Effector memory CD8-positive, alpha-beta T cell (primary cell): ENCODE measurements around the gene PROB1.
"Not testable (repeated sequence)": the region's sequence is repeated elsewhere in the genome, so short reads cannot be mapped to it uniquely, and the experiment has no call there.

Experiments
- ATAC-seq: fragments of 150-1000 bp; cut with Tn5 transposase; replicated peaks from 2 replicates; pipeline ENCODE4 v1.10.0; 2021; ENCODE audit warnings: mild to moderate bottlenecking, moderate library complexity
- DNase-seq, 3 experiments: peaks; one replicate each; pipeline ENCODE4 v3.0.0; 2021
- H3K27ac Mint-ChIP-seq, 2 donors: one replicate each; pipeline ENCODE4 v1.8.0; 2022; ENCODE audit warnings: mild to moderate bottlenecking in 2 of 2, mixed read lengths in 2 of 2, moderate library complexity in 2 of 2
- H3K27me3 Mint-ChIP-seq, 2 donors: one replicate each; pipeline ENCODE4 v1.8.0; 2022; ENCODE audit warnings: mixed read lengths in 2 of 2
- H3K36me3 Mint-ChIP-seq: one replicate; pipeline ENCODE4 v1.8.0; 2022; ENCODE audit warnings: mild to moderate bottlenecking, moderate library complexity, mixed read lengths; ENCODE audit not compliant: insufficient read depth
- H3K4me1 Mint-ChIP-seq, 2 donors: one replicate each; pipeline ENCODE4 v1.8.0; 2022; ENCODE audit warnings: low read depth in 2 of 2, mixed read lengths in 2 of 2
- H3K4me3 Mint-ChIP-seq, 2 donors: one replicate each; pipeline ENCODE4 v1.8.0; 2022; ENCODE audit warnings: mild to moderate bottlenecking in 2 of 2, mixed read lengths in 2 of 2, moderate library complexity in 2 of 2
- H3K9me3 Mint-ChIP-seq, 2 donors: one replicate each; pipeline ENCODE4 v1.8.0; 2022; ENCODE audit warnings: mixed read lengths in 2 of 2
- total RNA-seq, 9 experiments: gene quantifications; one replicate each; lab custom pipeline; 2026; lab: John Stamatoyannopoulos, UW

The PROB1 gene, protein sequence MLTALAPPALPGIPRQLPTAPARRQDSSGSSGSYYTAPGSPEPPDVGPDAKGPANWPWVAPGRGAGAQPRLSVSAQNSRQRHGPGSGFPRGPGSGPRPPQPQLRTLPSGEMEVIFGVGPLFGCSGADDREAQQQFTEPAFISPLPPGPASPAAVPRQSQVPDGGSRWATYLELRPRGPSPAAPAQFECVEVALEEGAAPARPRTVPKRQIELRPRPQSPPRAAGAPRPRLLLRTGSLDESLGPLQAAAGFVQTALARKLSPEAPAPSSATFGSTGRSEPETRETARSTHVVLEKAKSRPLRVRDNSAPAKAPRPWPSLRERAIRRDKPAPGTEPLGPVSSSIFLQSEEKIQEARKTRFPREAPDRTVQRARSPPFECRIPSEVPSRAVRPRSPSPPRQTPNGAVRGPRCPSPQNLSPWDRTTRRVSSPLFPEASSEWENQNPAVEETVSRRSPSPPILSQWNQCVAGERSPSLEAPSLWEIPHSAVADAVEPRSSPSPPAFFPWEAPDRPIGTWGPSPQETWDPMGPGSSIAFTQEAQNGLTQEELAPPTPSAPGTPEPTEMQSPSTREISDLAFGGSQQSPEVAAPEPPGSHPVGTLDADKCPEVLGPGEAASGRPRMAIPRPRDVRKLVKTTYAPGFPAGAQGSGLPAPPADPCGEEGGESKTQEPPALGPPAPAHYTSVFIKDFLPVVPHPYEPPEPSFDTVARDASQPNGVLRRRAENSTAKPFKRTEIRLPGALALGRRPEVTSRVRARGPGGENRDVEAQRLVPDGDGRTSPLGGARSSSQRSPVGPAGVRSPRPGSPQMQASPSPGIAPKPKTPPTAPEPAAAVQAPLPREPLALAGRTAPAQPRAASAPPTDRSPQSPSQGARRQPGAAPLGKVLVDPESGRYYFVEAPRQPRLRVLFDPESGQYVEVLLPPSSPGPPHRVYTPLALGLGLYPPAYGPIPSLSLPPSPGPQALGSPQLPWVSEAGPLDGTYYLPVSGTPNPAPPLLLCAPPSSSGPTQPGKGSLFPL
- total RNA-seq = 2.0 to 8.5 (median 4.6) reads per million in 9 experiments

DNA sequence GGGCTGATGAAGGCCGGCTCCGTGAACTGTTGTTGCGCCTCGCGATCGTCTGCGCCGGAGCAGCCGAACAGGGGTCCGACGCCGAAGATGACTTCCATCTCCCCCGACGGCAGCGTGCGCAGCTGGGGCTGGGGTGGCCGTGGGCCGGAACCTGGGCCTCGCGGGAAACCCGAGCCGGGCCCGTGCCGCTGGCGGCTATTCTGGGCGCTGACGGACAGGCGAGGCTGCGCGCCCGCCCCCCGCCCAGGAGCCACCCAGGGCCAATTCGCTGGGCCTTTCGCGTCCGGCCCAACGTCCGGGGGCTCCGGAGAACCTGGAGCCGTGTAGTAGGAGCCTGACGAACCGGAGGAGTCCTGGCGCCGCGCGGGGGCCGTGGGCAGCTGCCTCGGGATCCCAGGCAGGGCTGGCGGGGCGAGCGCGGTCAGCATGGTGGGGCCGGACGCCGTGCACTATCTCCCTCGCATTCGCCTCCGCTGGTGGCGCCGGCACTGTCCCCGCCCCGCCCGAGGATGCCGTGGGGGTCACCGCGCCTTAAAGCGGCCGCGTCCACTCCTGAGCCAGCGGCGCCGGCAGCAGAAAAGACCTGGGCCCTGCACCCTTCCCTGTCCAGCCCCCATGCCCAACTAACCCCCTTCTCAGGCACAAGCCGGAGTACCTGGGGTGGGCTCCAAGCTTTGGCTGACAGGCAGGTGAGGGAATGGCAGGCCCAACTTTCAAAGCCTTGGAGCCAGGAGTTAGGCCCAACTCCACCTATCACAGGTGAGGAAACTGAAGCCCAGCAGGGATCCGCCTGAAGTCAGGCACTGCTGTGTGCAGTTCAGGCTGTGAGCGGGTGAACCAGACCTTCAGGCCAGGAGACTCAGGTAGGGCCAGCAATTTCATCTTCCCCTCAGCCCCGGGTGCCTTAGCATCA, at the start of gene PROB1:
TSS of gene PROB1 (minus strand) at position 451 of the 913 bp plus-strand sequence. CDS start at position 428, 23 bp downstream.
- Mint-ChIP-seq H3K36me3 (peaks cover 4% of the 10 kb centered on the region), H3K27me3 (no peaks in the 10 kb centered on the region), H3K27ac (no peak within 1 kb of the TSS), H3K9me3 (no peaks in the 10 kb centered on the region), H3K4me3 (peak within 1 kb of the TSS; percentile 92 to 93), H3K4me1 (peaks cover 30 to 34% of the 10 kb centered on the region in 2 donors)
- no peak for ATAC-seq
- DNase-seq = no peak

GRCh38 chr5:139443831-139444453, 49.0 kb upstream of the PROB1 start:
- Mint-ChIP-seq H3K27me3 (no peaks in the 10 kb centered on the region), H3K27ac (peak overlapping the region; percentile 44 to 55), H3K36me3 (peaks cover 6% of the 10 kb centered on the region), H3K4me3 (no peak overlapping the region), H3K9me3 (no peaks in the 10 kb centered on the region), H3K4me1 (peaks cover 30 to 44% of the 10 kb centered on the region in 2 donors)
- peak; percentile 20 for ATAC-seq
- no peak for DNase-seq

DNA sequence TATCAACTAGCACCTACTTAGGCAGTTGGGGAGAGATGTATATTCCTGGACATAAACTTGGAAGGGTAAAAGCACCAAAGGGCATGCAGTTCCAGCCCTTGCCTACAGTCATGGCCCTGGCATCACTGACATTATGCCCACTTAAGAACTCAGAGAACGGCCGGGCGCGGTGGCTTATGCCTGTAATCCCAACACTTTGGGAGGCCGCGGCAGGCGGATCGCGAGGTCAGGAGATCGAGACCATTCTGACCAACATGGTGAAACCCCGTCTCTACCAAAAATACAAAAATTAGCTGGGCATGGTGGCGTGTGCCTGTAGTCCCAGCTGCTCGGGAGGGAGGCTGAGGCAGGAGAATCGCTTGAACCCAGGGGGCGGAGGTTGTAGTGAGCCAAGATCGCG, 45.5 kb upstream of the PROB1 start:
- H3K4me3 Mint-ChIP-seq, ATAC-seq, H3K9me3 Mint-ChIP-seq, DNase-seq, H3K27me3 Mint-ChIP-seq, H3K36me3 Mint-ChIP-seq: not testable (repeated sequence)
- Mint-ChIP-seq H3K4me1 (peaks cover 26 to 29% of the 10 kb centered on the region in 2 donors), H3K27ac (peak overlapping the region in 1 of 2 donors; percentile 100)

- DNase-seq (peak; percentile 80 to 84 (median 83)), ATAC-seq (peak; percentile 88)
- peak within 1 kb of the TSS; percentile 97 to 99 for H3K4me3 Mint-ChIP-seq
- H3K27me3 Mint-ChIP-seq = no peaks in the 10 kb centered on the region
- H3K27ac Mint-ChIP-seq = peak within 1 kb of the TSS; percentile 98 to 100
- no peaks in the 10 kb centered on the region for H3K9me3 Mint-ChIP-seq
- H3K4me1 Mint-ChIP-seq = peaks cover 26 to 29% of the 10 kb centered on the region in 2 donors
- H3K36me3 Mint-ChIP-seq = peaks cover 8% of the 10 kb centered on the region
Observed at GRCh38 chr5:139439013-139439903, 44.4 kb upstream of the PROB1 start, which contains the start of gene DNAJC18. Gene DNAJC18, minus strand, starts transcription at chr5:139439525. Its CDS starts 80 bp downstream, at chr5:139439445.

GRCh38 chr5:139438707-139439012, 43.8 kb upstream of the PROB1 start:
- DNase-seq = no peak
- peak overlapping the region; percentile 98 to 100 for H3K27ac Mint-ChIP-seq
- H3K4me3 Mint-ChIP-seq = peak overlapping the region; percentile 97 to 99
- ATAC-seq = no peak
- H3K27me3 Mint-ChIP-seq = no peaks in the 10 kb centered on the region
- H3K9me3 Mint-ChIP-seq = no peaks in the 10 kb centered on the region
- peaks cover 8% of the 10 kb centered on the region for H3K36me3 Mint-ChIP-seq
- H3K4me1 Mint-ChIP-seq = peaks cover 23 to 24% of the 10 kb centered on the region in 2 donors

- Mint-ChIP-seq H3K9me3 (no peaks in the 10 kb centered on the region), H3K27me3 (no peaks in the 10 kb centered on the region), H3K27ac (no peak overlapping the region), H3K4me3 (no peak overlapping the region), H3K4me1 (peaks cover 16 to 19% of the 10 kb centered on the region in 2 donors), H3K36me3 (peaks cover 17% of the 10 kb centered on the region)
- DNase-seq (no peak), ATAC-seq (no peak)
Observed at GRCh38 chr5:139435676-139436075, 40.8 kb upstream of the PROB1 start.

DNA sequence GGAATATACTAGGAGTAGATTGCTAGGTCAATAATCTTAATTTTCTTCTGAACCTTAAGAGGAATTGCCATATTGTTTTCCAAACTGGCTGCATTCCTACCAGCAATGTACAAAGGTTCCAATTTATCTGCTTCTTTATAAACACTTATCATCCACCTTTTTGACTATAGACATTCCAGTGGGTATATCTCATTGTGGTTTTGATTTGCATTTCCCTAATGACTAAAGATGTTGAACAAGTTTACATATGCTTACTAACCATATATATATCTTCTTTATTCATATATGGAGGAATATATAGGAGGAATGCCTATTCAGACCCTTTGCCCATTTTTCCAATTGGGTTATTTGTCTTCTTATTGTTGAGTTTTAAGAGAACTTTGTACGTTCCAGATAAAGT, 36.8 kb upstream of the PROB1 start:
- no peak for DNase-seq
- no peak for ATAC-seq

GRCh38 chr5:139430015-139430414, 35.1 kb upstream of the PROB1 start:
- H3K4me3 Mint-ChIP-seq = no peak overlapping the region
- ATAC-seq (no peak), DNase-seq (no peak)
- no peaks in the 10 kb centered on the region for H3K9me3 Mint-ChIP-seq
- no peaks in the 10 kb centered on the region for H3K27me3 Mint-ChIP-seq
- peak overlapping the region; percentile 11 to 15 for H3K27ac Mint-ChIP-seq
- H3K36me3 Mint-ChIP-seq = peaks cover 25% of the 10 kb centered on the region
- peaks cover 0 to 3% of the 10 kb centered on the region in 2 donors for H3K4me1 Mint-ChIP-seq

More for the DNA sequence above, 36.8 kb upstream of the PROB1 start:
- Mint-ChIP-seq H3K27me3 (no peaks in the 10 kb centered on the region), H3K4me1 (peaks cover 0 to 3% of the 10 kb centered on the region in 2 donors), H3K36me3 (peaks cover 8% of the 10 kb centered on the region), H3K4me3 (no peak overlapping the region), H3K9me3 (no peaks in the 10 kb centered on the region), H3K27ac (no peak overlapping the region)

DNA sequence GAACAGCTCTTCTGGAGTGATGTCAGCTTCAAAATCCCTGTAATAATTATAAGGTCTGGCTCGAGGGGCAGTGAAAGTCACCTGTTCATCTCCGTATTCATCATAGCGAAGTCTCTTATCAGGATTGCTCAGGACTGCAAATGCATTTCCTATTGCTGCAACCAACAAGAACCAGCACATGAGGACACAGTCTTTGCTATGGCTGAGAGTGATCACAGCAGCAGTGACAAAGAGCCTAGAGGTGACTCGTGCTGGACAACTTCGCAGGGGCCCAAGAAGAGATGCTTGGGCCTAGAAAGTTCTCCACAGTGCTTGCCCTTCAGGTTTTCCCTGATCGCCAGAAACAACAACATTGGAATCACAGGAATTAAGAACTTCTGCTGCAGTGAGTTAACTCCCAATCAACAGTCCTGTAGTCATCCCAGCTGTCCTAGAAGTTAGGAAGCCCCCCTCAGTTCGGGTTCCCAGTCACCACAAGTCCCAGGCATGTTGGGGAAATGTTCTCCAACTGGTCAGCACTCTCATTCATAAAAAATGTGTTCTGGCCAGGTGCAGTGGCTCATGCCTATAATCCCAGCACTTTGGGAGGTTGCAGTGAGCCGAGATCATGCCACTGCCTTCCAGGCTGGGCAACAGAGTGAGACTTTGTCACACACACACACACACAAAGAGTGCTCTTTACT, 31.4 kb upstream of the PROB1 start:
- ATAC-seq (no peak), DNase-seq (no peak)
- Mint-ChIP-seq H3K36me3 (peaks cover 28% of the 10 kb centered on the region), H3K27me3 (no peaks in the 10 kb centered on the region), H3K4me1 (peaks cover 4 to 6% of the 10 kb centered on the region in 2 donors), H3K27ac (no peak overlapping the region), H3K4me3 (no peak overlapping the region), H3K9me3 (no peaks in the 10 kb centered on the region)

DNA sequence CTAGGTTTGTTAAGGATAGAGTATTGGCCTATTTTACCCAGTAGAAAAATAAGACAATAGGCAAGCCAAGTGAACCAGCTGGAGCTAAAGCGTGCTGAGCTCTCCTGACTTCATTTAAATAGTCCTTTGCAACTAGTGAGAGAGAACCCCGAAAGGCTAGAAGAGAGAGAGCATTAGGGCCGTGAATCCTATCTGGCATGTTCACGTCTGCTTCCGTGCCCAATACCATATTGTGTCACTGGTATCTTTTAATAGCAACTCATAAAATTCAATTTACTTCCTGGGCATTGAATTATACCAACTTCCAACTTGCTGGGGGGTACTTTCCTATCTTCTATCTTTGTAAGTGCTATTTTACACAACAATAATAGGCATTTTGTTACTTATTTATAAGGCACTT, 30.6 kb upstream of the PROB1 start:
- Mint-ChIP-seq H3K27me3 (no peaks in the 10 kb centered on the region), H3K9me3 (no peaks in the 10 kb centered on the region), H3K27ac (no peak overlapping the region), H3K36me3 (peaks cover 33% of the 10 kb centered on the region), H3K4me3 (no peak overlapping the region), H3K4me1 (peaks cover 4% of the 10 kb centered on the region in 2 donors)
- ATAC-seq = no peak
- DNase-seq = no peak

- no peaks in the 10 kb centered on the region for H3K27me3 Mint-ChIP-seq
- peaks cover 4% of the 10 kb centered on the region in 2 donors for H3K4me1 Mint-ChIP-seq
- DNase-seq (peak; percentile 64 to 75 (median 68)), ATAC-seq (peak; percentile 99)
- H3K27ac Mint-ChIP-seq = peak overlapping the region in 1 of 2 donors; percentile 44
- H3K36me3 Mint-ChIP-seq = peaks cover 36% of the 10 kb centered on the region
- H3K4me3 Mint-ChIP-seq = no peak overlapping the region
- no peaks in the 10 kb centered on the region for H3K9me3 Mint-ChIP-seq
Observed at GRCh38 chr5:139422307-139422893, 27.5 kb upstream of the PROB1 start.
